Endothelial cell of umbilical vein (primary cell): ENCODE data around the gene CDK5RAP2. TPM values are rescaled to one million over a fixed set of nuclear protein-coding genes. Genes with fewer than 3 reads are reported as not detected.

Experiments used
- BruUV-seq: library from RNA; stranded (reverse); fragments of 400-500 nt; replicated peaks from 2 replicates; lab custom pipeline; 2021; lab: Mats Ljungman, UMichigan
- CTCF ChIA-PET: fragments of 300-600, 350-600 bp; sonication (Branson Sonifier 250); formaldehyde crosslinking; loops from one replicate; lab custom pipeline; 2021; ENCODE audit warnings: antibody characterized with exemption, inconsistent platforms; lab: Charles Lee
- POLR2A ChIA-PET: fragments of 300-600, 350-600 bp; sonication (Branson Sonifier 250); formaldehyde crosslinking; loops from one replicate; lab custom pipeline; 2021; ENCODE audit warnings: antibody characterized with exemption, inconsistent platforms; lab: Charles Lee
- DNase-seq: peaks from one replicate; pipeline ENCODE4 v3.0.0-alpha.2; 2011; ENCODE audit warnings: low read depth, low spot score
- FAIRE-seq: peaks from 2 replicates; lab custom pipeline; 2011; peaks lifted over from hg19 to GRCh38; lab: Jason Lieb, UNC
- H2AFZ ChIP-seq: 2 replicates; pipeline ENCODE4 v1.6.0; 2012; ENCODE audit warnings: low read depth, low read length, control low read depth, inconsistent platforms
- H3K27ac ChIP-seq: 2 replicates; pipeline ENCODE4 v1.5.1; 2011; ENCODE audit warnings: low read depth, mild to moderate bottlenecking, control low read depth, low read length, moderate library complexity; ENCODE audit not compliant: insufficient read depth
- H3K27me3 ChIP-seq, 2 experiments: 2 replicates each; pipeline versions ENCODE4 v1.6.0 to v1.6.1; 2011; ENCODE audit warnings: low read length in 2 of 2, mixed read lengths in 1 of 2; ENCODE audit not compliant: control insufficient read depth in 2 of 2, insufficient read depth in 2 of 2
- H3K36me3 ChIP-seq, 2 experiments: 2 replicates in 1 of 2; 3 replicates in 1 of 2; pipeline ENCODE4 v1.5.1; 2011; ENCODE audit warnings: low read length in 2 of 2, mild to moderate bottlenecking in 1 of 2, moderate library complexity in 1 of 2; ENCODE audit not compliant: control insufficient read depth in 2 of 2, insufficient read depth in 2 of 2; ENCODE audit errors: extremely low read depth in 1 of 2
- H3K4me1 ChIP-seq: 3 replicates; pipeline ENCODE4 v1.5.1; 2011; ENCODE audit warnings: mild to moderate bottlenecking, low read length; ENCODE audit not compliant: control insufficient read depth, insufficient read depth; ENCODE audit errors: extremely low read depth
- H3K4me2 ChIP-seq: 2 replicates; pipeline ENCODE4 v1.6.1; 2011; ENCODE audit warnings: low read length, control low read depth, mixed read lengths; ENCODE audit not compliant: insufficient read depth
- H3K4me3 ChIP-seq, 3 experiments: fragments of 200-600 bp in 1 of 3; sonication (generic), shearing (Covaris generic) in 1 of 3; replicated peaks in 1 of 3; 2 replicates each; pipeline ENCODE4 v1.5.1; 2011 to 2016; ENCODE audit warnings: control low read depth in 3 of 3, low read length in 3 of 3, mild to moderate bottlenecking in 2 of 3, inconsistent platforms in 1 of 3, low read depth in 1 of 3, moderate library complexity in 1 of 3; ENCODE audit not compliant: insufficient read depth in 1 of 3
- H3K79me2 ChIP-seq: 2 replicates; pipeline ENCODE4 v1.6.0; 2012; ENCODE audit warnings: low read length, inconsistent platforms; ENCODE audit not compliant: control insufficient read depth, insufficient read depth
- H3K9ac ChIP-seq: replicated peaks from 2 replicates; pipeline ENCODE3; 2011; ENCODE audit warnings: low read length, control low read depth; ENCODE audit not compliant: insufficient read depth; ENCODE audit errors: extremely low read depth
- H3K9me1 ChIP-seq: replicated peaks from 3 replicates; pipeline ENCODE4 v1.6.0; 2011; ENCODE audit warnings: mild to moderate bottlenecking, low read length; ENCODE audit not compliant: control insufficient read depth, insufficient read depth; ENCODE audit errors: extremely low read depth
- H3K9me3 ChIP-seq: replicated peaks from 2 replicates; pipeline ENCODE4 v1.5.1; 2012; ENCODE audit warnings: low read length, inconsistent platforms; ENCODE audit not compliant: control insufficient read depth, insufficient read depth
- H4K20me1 ChIP-seq: replicated peaks from 2 replicates; pipeline ENCODE3; 2011; ENCODE audit warnings: mild to moderate bottlenecking, low read length; ENCODE audit not compliant: control insufficient read depth, insufficient read depth; ENCODE audit errors: extremely low read depth
- EZH2 ChIP-seq: IDR thresholded peaks from 2 replicates; pipeline ENCODE4 v1.6.1; 2012; ENCODE audit warnings: borderline replicate concordance, low read depth, mild to moderate bottlenecking, moderate library complexity, low read length, inconsistent platforms; ENCODE audit not compliant: severe bottlenecking
- FOS ChIP-seq: IDR thresholded peaks from 2 replicates; pipeline ENCODE4 v1.6.1; 2011; ENCODE audit warnings: mild to moderate bottlenecking, low read length, moderate library complexity, borderline replicate concordance; ENCODE audit not compliant: insufficient read depth
- GATA2 ChIP-seq: IDR thresholded peaks from 2 replicates; pipeline ENCODE4 v1.7.0; 2011; ENCODE audit warnings: low read depth, mild to moderate bottlenecking, moderate library complexity, mixed read lengths, low read length; ENCODE audit not compliant: insufficient read length, insufficient read depth
- JUN ChIP-seq: IDR thresholded peaks from 2 replicates; pipeline ENCODE4 v1.6.1; 2011; ENCODE audit warnings: borderline replicate concordance, low read depth; ENCODE audit not compliant: insufficient read length, insufficient read depth
- MYC ChIP-seq: IDR thresholded peaks from one replicate; pipeline ENCODE4 v1.6.1; 2011; ENCODE audit warnings: mild to moderate bottlenecking, low read depth, low read length
- POLR2A ChIP-seq: IDR thresholded peaks from 2 replicates; pipeline ENCODE4 v1.6.1; 2012; ENCODE audit warnings: low read depth, mild to moderate bottlenecking, control low read depth, low read length
- POLR2AphosphoS5 ChIP-seq: IDR thresholded peaks from 2 replicates; pipeline ENCODE4 v1.6.1; 2012; ENCODE audit warnings: low read depth, mild to moderate bottlenecking, control low read depth, low read length, moderate library complexity; ENCODE audit not compliant: insufficient read depth
- dilution Hi-C: fragments of 300-500 bp; cut with MboI; formaldehyde crosslinking; loops from one replicate; pipeline ENCODE4 v1.15.0; 2019; ENCODE audit warnings: low sequenced_read_pairs; ENCODE audit not compliant: extremely low pct_ligation_motif_present
- intact Hi-C: fragments of 100-400 bp; cut with micrococcal nuclease; formaldehyde crosslinking; loops from one replicate; pipeline ENCODE4 v1.10.0; 2022
- polyA plus RNA-seq, 4 experiments: library from polyadenylated mRNA; depleted of rRNA in 3 of 4; stranded (reverse) in 3 of 4; unstranded in 1 of 4; fragments of >200 nt; gene quantifications; 2 replicates each; pipeline versions ENCODE4 v1.2.1 to v1.2.3, GENCODE V29; 2011 to 2012; ENCODE audit warnings: missing spikeins in 1 of 4
- total RNA-seq: library from RNA; stranded (reverse); gene quantifications from 2 replicates; pipeline ENCODE4 v1.2.3, GENCODE V29; 2021
- TF ChIP-seq, protein P1 (sequence below): IDR thresholded peaks from 2 replicates; pipeline ENCODE4 v1.6.1; 2011; ENCODE audit not compliant: insufficient read depth, insufficient read length
- TF ChIP-seq, protein P2 (sequence below), 2 donors: IDR thresholded peaks; 1 replicate in 1 of 2; 2 replicates in 1 of 2; pipeline ENCODE4 v1.5.1; 2011; ENCODE audit warnings: low read length in 2 of 2, mild to moderate bottlenecking in 2 of 2, moderate library complexity in 2 of 2, control low read depth in 1 of 2, inconsistent platforms in 1 of 2, low read depth in 1 of 2; ENCODE audit not compliant: insufficient read depth in 1 of 2; ENCODE audit errors: extremely low read depth in 1 of 2

Gene CDK5RAP2
- total and polyA plus RNA-seq, 2 donors (not counting 3 experiments of a cell fraction or from before 2014, with no cell fraction given): 17.5 to 56.7 TPM

DNA sequence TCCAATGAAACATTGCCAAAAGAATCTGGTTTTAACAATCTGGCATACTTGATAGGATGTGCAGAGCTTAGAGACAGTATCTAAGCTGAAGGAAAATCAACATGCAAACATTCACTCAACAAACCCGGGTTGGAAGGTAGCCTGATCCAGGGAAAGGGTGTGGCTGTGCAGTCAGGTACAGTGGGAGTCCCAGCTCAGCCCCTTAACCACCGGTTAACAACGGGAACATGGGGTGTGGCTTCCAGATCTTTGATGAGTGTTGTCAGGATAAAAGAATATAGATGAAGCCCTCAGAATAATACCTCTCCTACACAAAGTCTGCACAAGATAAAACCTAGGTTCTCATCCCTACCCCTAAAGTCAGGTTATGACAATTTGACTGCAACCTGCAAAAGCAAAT, 127.3 kb downstream of the CDK5RAP2 start:
- FAIRE-seq: no peak
- H3K79me2 ChIP-seq: no peaks in the 10 kb centered on the region
- ChIA-PET CTCF (no interaction called here), POLR2A (no interaction called here)
- no peak overlapping the region for H3K9ac ChIP-seq
- H3K4me3 ChIP-seq: no peak overlapping the region
- no peaks in the 10 kb centered on the region for H3K9me1 ChIP-seq
- TF ChIP-seq MYC: no peak
- TF ChIP-seq EZH2: no peak
- TF ChIP-seq, protein P1, sequence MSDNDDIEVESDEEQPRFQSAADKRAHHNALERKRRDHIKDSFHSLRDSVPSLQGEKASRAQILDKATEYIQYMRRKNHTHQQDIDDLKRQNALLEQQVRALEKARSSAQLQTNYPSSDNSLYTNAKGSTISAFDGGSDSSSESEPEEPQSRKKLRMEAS: no peak
- TF ChIP-seq, protein P2, sequence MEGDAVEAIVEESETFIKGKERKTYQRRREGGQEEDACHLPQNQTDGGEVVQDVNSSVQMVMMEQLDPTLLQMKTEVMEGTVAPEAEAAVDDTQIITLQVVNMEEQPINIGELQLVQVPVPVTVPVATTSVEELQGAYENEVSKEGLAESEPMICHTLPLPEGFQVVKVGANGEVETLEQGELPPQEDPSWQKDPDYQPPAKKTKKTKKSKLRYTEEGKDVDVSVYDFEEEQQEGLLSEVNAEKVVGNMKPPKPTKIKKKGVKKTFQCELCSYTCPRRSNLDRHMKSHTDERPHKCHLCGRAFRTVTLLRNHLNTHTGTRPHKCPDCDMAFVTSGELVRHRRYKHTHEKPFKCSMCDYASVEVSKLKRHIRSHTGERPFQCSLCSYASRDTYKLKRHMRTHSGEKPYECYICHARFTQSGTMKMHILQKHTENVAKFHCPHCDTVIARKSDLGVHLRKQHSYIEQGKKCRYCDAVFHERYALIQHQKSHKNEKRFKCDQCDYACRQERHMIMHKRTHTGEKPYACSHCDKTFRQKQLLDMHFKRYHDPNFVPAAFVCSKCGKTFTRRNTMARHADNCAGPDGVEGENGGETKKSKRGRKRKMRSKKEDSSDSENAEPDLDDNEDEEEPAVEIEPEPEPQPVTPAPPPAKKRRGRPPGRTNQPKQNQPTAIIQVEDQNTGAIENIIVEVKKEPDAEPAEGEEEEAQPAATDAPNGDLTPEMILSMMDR (IDR thresholded peaks at IDR 0.05; ENCODE audit: extremely low read depth in 1 of 2, insufficient read depth in 1 of 2, low read depth in 1 of 2, low read length in 2 of 2): no peak
- TF ChIP-seq POLR2AphosphoS5: no peak
- TF ChIP-seq FOS: no peak
- no peak for TF ChIP-seq JUN
- TF ChIP-seq POLR2A: no peak
- no peak for TF ChIP-seq GATA2
- H3K4me2 ChIP-seq: no peak overlapping the region
- dilution Hi-C loops (no loop called here), intact Hi-C loops (no loop called here)
- H3K27me3 ChIP-seq: no peaks in the 10 kb centered on the region
- no peak overlapping the region for H2AFZ ChIP-seq
- H3K36me3 ChIP-seq: peaks cover 0 to 8% of the 10 kb centered on the region in 2 experiments
- H3K27ac ChIP-seq: no peak overlapping the region
- H4K20me1 ChIP-seq: no peaks in the 10 kb centered on the region
- H3K4me1 ChIP-seq: no peaks in the 10 kb centered on the region
- DNase-seq: no peak
- H3K9me3 ChIP-seq: no peaks in the 10 kb centered on the region
- no TSS peak for BruUV-seq
